WERI-Rb-1 (cell line): Measurements from ENCODE around the gene AMZ1.

Experiments used
- DNase-seq: peaks from one replicate; pipeline ENCODE4 v3.0.0-alpha.2; 2020
- H3K27ac ChIP-seq: fragments of 250-450 bp; sonication (Bioruptor Pico); 2 replicates; pipeline ENCODE4 v1.5.1; 2020; ENCODE audit warnings: mild to moderate bottlenecking, moderate library complexity
- H3K27me3 ChIP-seq: fragments of 250-450 bp; sonication (Bioruptor Pico); 2 replicates; pipeline ENCODE4 v1.5.1; 2021; ENCODE audit warnings: mild to moderate bottlenecking, low read depth, moderate library complexity; ENCODE audit not compliant: insufficient read depth, severe bottlenecking
- H3K36me3 ChIP-seq: fragments of 250-450 bp; sonication (Bioruptor Pico); 2 replicates; pipeline ENCODE4 v1.5.1; 2020; ENCODE audit warnings: mild to moderate bottlenecking, moderate library complexity
- H3K4me3 ChIP-seq: 2 replicates; pipeline ENCODE4 v1.5.1; 2011; ENCODE audit warnings: low read depth, mild to moderate bottlenecking, control low read depth, low read length
- H3K9me3 ChIP-seq: fragments of 250-450 bp; sonication (Bioruptor Pico); 2 replicates; pipeline ENCODE4 v1.5.1; 2021; ENCODE audit warnings: mild to moderate bottlenecking, moderate library complexity; ENCODE audit not compliant: severe bottlenecking
- TF ChIP-seq, protein P1 (sequence below): IDR thresholded peaks from 2 replicates; pipeline ENCODE4 v1.5.1; 2011; ENCODE audit warnings: low read depth, mild to moderate bottlenecking, control low read depth, inconsistent platforms, low read length

Gene AMZ1

GRCh38 chr7:2710901-2711551 is 23.0 kb downstream of the AMZ1 start:
- no peak for DNase-seq
- Histone ChIP-seq H3K9me3 (no peaks in the 10 kb centered on the region), H3K36me3 (no peaks in the 10 kb centered on the region), H3K4me3 (no peak overlapping the region), H3K27me3 (no peaks in the 10 kb centered on the region), H3K27ac (no peak overlapping the region)
- TF ChIP-seq, protein P1, sequence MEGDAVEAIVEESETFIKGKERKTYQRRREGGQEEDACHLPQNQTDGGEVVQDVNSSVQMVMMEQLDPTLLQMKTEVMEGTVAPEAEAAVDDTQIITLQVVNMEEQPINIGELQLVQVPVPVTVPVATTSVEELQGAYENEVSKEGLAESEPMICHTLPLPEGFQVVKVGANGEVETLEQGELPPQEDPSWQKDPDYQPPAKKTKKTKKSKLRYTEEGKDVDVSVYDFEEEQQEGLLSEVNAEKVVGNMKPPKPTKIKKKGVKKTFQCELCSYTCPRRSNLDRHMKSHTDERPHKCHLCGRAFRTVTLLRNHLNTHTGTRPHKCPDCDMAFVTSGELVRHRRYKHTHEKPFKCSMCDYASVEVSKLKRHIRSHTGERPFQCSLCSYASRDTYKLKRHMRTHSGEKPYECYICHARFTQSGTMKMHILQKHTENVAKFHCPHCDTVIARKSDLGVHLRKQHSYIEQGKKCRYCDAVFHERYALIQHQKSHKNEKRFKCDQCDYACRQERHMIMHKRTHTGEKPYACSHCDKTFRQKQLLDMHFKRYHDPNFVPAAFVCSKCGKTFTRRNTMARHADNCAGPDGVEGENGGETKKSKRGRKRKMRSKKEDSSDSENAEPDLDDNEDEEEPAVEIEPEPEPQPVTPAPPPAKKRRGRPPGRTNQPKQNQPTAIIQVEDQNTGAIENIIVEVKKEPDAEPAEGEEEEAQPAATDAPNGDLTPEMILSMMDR = no peak

GRCh38 chr7:2711895-2712675 is 24.1 kb downstream of the AMZ1 start:
- H3K9me3 ChIP-seq = no peaks in the 10 kb centered on the region
- no peak for DNase-seq
- no peak overlapping the region for H3K27ac ChIP-seq
- no peaks in the 10 kb centered on the region for H3K36me3 ChIP-seq
- no peak overlapping the region for H3K4me3 ChIP-seq
- H3K27me3 ChIP-seq = no peaks in the 10 kb centered on the region
- TF ChIP-seq, protein P1 = no peak

DNA sequence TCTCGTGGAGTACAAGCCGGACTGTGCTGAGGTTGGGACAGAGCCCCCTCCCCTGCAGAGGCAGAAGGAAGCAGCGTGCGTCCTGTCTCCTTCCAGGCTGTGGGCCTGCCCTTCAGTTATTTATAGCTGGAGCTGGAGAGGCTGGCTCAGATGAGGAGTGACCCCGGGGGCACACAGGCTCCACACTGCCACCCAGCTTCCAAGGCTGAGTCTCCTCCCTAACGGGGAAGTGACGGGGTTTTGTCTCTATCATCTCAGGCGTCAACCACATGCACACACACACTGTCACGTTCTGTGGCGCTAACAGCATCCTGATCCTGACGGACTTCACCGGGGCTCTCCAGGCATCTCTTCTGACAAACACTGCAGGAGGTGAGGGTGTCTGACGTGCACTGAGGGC is 25.4 kb downstream of the AMZ1 start:
- H3K9me3 ChIP-seq = no peaks in the 10 kb centered on the region
- peak; percentile 41 for DNase-seq
- no peaks in the 10 kb centered on the region for H3K36me3 ChIP-seq
- TF ChIP-seq, protein P1 = peak; percentile 17; the same call in 1 of the 2 replicates
- no peak overlapping the region for H3K4me3 ChIP-seq
- no peak overlapping the region for H3K27ac ChIP-seq
- H3K27me3 ChIP-seq = no peaks in the 10 kb centered on the region

DNA sequence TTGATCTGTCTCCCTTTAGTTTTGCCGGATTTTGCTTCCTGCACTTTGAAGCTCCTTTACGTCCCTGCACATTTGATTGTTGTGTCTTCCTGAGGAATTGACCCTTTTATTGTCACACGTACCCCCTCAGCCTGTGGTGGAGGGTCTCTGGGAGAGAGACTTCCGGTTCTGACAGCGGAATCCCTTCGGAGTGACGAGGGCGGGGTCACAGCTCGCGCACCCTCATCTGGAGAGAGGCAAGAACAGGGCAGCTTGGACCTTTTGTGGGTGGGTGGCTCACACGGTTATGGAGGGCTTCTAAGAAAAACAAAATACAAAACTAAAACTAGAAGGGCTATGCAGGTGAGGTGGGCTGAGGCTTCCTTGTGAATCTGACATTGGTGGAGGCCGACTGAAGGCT is 26.0 kb downstream of the AMZ1 start:
- no peaks in the 10 kb centered on the region for H3K36me3 ChIP-seq
- no peaks in the 10 kb centered on the region for H3K27me3 ChIP-seq
- TF ChIP-seq, protein P1 = no peak
- H3K9me3 ChIP-seq = no peaks in the 10 kb centered on the region
- no peak overlapping the region for H3K4me3 ChIP-seq
- DNase-seq = no peak
- H3K27ac ChIP-seq = no peak overlapping the region

- Histone ChIP-seq H3K4me3 (no peak overlapping the region), H3K9me3 (no peaks in the 10 kb centered on the region), H3K36me3 (no peaks in the 10 kb centered on the region), H3K27me3 (no peaks in the 10 kb centered on the region), H3K27ac (no peak overlapping the region)
- DNase-seq = no peak
- TF ChIP-seq, protein P1 = no peak
Observed at GRCh38 chr7:2714636-2715035, 26.6 kb downstream of the AMZ1 start.
